ENCODE measurements around the gene EXOC6B. TPM values are rescaled to one million over a fixed set of nuclear protein-coding genes. Genes with fewer than 3 reads are reported as not detected.

Gene EXOC6B
- total RNA-seq, 1 donor from 2014 or later = 7.7 TPM

DNA sequence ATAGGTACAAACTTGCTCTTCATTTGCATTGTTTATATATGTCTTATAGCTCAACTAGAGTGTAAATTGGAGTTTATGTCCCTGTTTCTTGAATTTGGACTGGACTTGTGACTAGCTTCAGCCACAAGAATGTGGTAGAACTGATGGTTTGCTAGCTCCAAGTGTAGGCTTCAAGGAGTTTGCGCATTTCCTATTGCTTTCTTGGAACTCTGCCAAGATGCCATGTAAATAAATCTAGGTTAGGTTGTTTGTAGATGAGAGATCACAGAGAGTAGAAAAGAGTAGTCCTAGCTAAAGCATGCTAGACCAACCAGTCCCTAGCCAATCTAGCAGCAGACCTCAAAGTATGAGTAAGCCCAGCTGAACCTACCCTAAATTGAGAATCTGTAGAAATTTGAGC is 495.2 kb downstream of the EXOC6B start:
- TF ChIP-seq, protein P1, sequence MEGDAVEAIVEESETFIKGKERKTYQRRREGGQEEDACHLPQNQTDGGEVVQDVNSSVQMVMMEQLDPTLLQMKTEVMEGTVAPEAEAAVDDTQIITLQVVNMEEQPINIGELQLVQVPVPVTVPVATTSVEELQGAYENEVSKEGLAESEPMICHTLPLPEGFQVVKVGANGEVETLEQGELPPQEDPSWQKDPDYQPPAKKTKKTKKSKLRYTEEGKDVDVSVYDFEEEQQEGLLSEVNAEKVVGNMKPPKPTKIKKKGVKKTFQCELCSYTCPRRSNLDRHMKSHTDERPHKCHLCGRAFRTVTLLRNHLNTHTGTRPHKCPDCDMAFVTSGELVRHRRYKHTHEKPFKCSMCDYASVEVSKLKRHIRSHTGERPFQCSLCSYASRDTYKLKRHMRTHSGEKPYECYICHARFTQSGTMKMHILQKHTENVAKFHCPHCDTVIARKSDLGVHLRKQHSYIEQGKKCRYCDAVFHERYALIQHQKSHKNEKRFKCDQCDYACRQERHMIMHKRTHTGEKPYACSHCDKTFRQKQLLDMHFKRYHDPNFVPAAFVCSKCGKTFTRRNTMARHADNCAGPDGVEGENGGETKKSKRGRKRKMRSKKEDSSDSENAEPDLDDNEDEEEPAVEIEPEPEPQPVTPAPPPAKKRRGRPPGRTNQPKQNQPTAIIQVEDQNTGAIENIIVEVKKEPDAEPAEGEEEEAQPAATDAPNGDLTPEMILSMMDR (conservative IDR thresholded peaks at IDR 0.05; ENCODE audit: low read depth, low read length) = no peak
- no peak for DNase-seq (ENCODE audit: low read depth)
- no peak overlapping the region for H3K4me3 ChIP-seq (ENCODE audit: low read depth, low read length)

DNA sequence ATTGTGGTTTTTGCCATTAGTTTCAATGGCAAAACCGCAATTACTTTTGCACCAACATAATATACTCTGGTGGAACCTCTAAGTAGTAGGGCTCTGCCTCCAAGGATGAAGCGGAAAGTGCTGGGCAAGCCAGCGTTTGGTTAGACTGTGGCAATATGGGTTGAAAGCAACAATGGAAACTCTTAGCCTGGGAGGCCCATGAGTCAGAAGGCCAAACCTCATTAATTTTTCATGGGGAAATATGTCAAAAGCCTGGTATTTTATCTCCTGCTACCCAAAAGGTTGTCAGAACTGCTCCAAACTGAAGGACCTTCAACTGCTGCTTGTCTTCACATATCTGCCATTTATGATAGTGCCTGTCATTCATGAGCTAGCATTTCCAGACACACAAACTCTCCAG is 499.1 kb downstream of the EXOC6B start:
- DNase-seq (ENCODE audit: low read depth) = no peak
- TF ChIP-seq, protein P1 (conservative IDR thresholded peaks at IDR 0.05; ENCODE audit: low read depth, low read length) = no peak
- H3K4me3 ChIP-seq (ENCODE audit: low read depth, low read length) = no peak overlapping the region

DNA sequence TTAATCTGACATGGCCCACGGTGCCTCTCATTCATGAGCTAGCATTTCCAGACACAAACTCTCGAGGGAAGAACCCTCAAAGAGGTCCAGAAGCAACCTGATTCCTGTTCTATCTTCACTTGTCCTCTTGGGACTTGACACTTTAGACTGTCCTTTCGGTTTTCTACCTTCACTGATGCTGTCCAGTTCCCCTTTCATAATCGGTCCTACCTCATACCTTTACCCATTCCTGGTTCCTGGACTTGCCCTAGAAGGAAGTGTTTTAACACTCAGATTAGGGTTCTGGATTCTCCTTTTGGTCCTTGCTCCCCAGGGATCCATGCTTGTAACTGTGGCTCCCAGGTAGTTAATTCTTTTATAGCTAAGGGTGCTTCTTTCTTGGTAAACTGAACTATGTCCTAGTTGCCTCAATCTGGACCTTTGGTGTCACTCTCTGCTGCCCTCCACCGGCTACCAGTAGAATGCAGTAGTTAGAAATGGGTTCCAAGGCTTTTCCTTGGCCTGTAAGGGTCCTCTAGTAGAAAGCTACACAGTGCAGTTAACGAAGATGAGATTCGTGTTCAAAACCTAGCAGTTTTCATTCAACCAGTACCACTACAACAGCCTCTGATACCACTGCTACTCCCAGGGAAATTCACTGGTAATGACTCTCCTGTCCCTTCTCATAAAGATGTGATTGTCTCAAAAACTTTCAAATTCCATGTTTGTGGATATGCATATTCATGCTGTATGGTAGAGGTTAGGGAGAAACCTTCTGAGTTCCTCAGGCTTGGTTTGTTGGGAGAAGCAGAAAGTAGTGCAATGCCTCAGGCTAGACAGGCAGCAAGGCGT is 500.0 kb downstream of the EXOC6B start:
- DNase-seq (ENCODE audit: low read depth) = no peak
- TF ChIP-seq, protein P1 (conservative IDR thresholded peaks at IDR 0.05; ENCODE audit: low read depth, low read length) = peak; percentile 90
- H3K4me3 ChIP-seq (ENCODE audit: low read depth, low read length) = no peak overlapping the region

DNA sequence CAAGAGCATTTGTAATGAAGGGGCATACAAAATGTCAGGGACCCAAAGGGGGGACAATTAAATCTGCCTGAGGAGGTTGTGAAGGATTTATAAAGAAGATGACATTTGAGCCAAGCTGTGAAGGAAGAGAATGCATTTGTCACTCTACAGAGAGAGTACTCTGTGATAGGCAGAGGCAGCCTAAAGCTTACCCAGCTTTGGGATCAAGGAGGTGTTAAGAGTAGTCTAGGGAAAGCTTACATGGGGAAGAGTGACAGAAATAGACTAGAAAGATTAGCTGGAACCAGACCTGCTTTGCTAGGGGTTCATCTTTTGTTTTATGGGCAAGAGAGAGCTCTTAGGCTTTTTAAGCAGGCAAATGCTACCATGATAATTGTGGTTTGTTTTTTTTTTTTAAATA is 509.1 kb downstream of the EXOC6B start:
- TF ChIP-seq, protein P1 (conservative IDR thresholded peaks at IDR 0.05; ENCODE audit: low read depth, low read length) = no peak
- DNase-seq (ENCODE audit: low read depth) = no peak
- no peak overlapping the region for H3K4me3 ChIP-seq (ENCODE audit: low read depth, low read length)

DNA sequence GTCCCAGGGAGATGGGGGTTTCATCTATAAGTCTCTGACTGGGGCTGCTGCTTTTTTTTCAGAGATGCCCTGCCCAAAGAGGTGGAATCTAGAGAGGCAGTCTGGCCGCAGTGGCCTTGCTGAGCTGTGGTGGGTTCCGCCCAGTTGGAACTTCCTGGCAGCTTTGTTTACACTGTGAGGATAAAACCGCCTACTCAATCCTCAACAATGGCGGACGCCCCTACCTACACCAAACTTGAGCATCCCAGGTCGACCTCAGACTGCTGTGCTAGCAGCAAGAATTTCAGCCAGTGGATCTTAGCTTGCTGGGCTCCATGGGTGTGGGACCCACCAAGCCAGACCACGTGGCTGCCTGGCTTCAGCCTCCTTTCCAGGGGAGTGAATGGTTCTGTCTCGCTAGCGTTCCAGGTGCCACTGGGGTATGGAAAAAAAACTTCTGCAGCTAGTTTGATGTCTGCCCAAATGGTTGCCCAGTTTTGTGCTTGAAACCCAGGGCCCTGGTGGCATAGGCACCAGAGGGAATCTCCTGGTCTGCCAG is 525.6 kb downstream of the EXOC6B start:
- DNase-seq (ENCODE audit: low read depth) = no peak
- TF ChIP-seq, protein P1 (conservative IDR thresholded peaks at IDR 0.05; ENCODE audit: low read depth, low read length) = no peak
- H3K4me3 ChIP-seq (ENCODE audit: low read depth, low read length) = no peak overlapping the region

DNA sequence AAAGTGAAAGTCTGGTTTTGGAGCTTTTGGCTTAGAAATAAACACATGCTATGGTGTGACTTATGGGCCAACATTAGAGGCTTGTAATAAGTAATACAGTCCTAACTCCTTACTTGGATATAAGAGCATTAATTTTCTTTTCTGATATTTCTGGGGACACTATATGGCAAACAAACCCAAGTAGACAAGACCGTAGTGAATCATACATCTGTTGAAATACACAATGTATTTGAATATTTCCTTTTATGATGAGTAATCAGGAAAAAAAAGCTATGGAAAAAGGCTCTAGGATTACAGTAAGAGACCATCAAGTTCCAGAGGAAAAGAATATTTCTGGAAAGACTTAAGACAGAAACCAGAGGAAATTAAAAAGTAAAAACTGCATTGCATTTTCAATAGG is 532.2 kb downstream of the EXOC6B start:
- no peak overlapping the region for H3K4me3 ChIP-seq (ENCODE audit: low read depth, low read length)
- TF ChIP-seq, protein P1 (conservative IDR thresholded peaks at IDR 0.05; ENCODE audit: low read depth, low read length) = no peak
- DNase-seq (ENCODE audit: low read depth) = no peak

- H3K4me3 ChIP-seq (ENCODE audit: low read depth, low read length) = no peak overlapping the region
- DNase-seq (ENCODE audit: low read depth) = no peak
- TF ChIP-seq, protein P1 (conservative IDR thresholded peaks at IDR 0.05; ENCODE audit: low read depth, low read length) = no peak
Observed at GRCh38 chr2:72292433-72292832, 533.4 kb downstream of the EXOC6B start.

All from epithelial cell of proximal tubule (primary cell).